GM12878 (cell line): Measurements from ENCODE around the gene COL4A4. TPM values are rescaled to one million over a fixed set of nuclear protein-coding genes. Genes with fewer than 3 reads are reported as not detected.

Experiments used
- ATAC-seq: fragments of 200-7000 bp; cut with Tn5 transposase; 3 replicates; pipeline ENCODE4 v1.9.1; 2020; ENCODE audit warnings: mild to moderate bottlenecking, moderate library complexity
- BruUV-seq: library from RNA; stranded (reverse); fragments of 400-500 nt; replicated peaks from 2 replicates; lab custom pipeline; 2021; lab: Mats Ljungman, UMichigan
- CTCF ChIA-PET: fragments of 300-600 bp; sonication (Branson Sonifier 250); formaldehyde crosslinking; extraction: SDS; loops from one replicate; lab custom pipeline; 2021; ENCODE audit warnings: inconsistent platforms; lab: Yijun Ruan, JAX
- POLR2A ChIA-PET: fragments of 350-600 bp; formaldehyde crosslinking; extraction: SDS; loops from one replicate; lab custom pipeline; 2021; ENCODE audit warnings: inconsistent platforms; lab: Charles Lee
- RAD21 ChIA-PET: fragments of 300-600 bp; sonication (Branson Sonifier 250); formaldehyde crosslinking; loops from one replicate; lab custom pipeline; 2023; ENCODE audit warnings: antibody characterized with exemption; ENCODE audit not compliant: unreplicated experiment; lab: Charles Lee
- SMC1A ChIA-PET: fragments of 300-600 bp; sonication (Branson Sonifier 250); formaldehyde crosslinking; loops from one replicate; lab custom pipeline; 2023; ENCODE audit not compliant: unreplicated experiment, uncharacterized antibody; lab: Charles Lee
- DNase-seq: peaks from one replicate; pipeline ENCODE4 v3.0.0-alpha.2; 2011; ENCODE audit warnings: low read depth, low spot score
- FAIRE-seq: peaks from 3 replicates; lab custom pipeline; 2011; peaks lifted over from hg19 to GRCh38; lab: Jason Lieb, UNC
- H2AFZ ChIP-seq: 2 replicates; pipeline ENCODE4 v1.6.0; 2011; ENCODE audit warnings: low read depth, low read length, control low read depth; ENCODE audit not compliant: control insufficient read depth
- H3K27ac ChIP-seq: 2 replicates; pipeline ENCODE4 v1.5.1; 2011; ENCODE audit warnings: control low read depth; ENCODE audit not compliant: control insufficient read depth, insufficient read depth
- H3K27me3 ChIP-seq, 2 experiments: replicated peaks in 1 of 2; 2 replicates each; pipeline versions ENCODE4 v1.6.0 to v1.6.1; 2011; ENCODE audit warnings: low read length in 1 of 2; ENCODE audit not compliant: control insufficient read depth in 2 of 2, insufficient read depth in 2 of 2
- H3K36me3 ChIP-seq, 2 experiments: 2 replicates each; pipeline ENCODE4 v1.5.1; 2011; ENCODE audit warnings: low read length in 1 of 2; ENCODE audit not compliant: control insufficient read depth in 2 of 2, insufficient read depth in 2 of 2
- H3K4me1 ChIP-seq: 2 replicates; pipeline ENCODE4 v1.6.1; 2011; ENCODE audit warnings: mild to moderate bottlenecking, low read length, moderate library complexity, mixed read lengths; ENCODE audit not compliant: control insufficient read depth, insufficient read depth
- H3K4me2 ChIP-seq: 2 replicates; pipeline ENCODE4 v1.6.0; 2011; ENCODE audit warnings: control low read depth; ENCODE audit not compliant: control insufficient read depth, insufficient read depth
- H3K4me3 ChIP-seq: fragments of 200-600 bp; sonication (generic); 2 replicates; pipeline ENCODE4 v1.5.1; 2016
- H3K79me2 ChIP-seq: 2 replicates; pipeline ENCODE4 v1.6.0; 2011; ENCODE audit warnings: low read length; ENCODE audit not compliant: control insufficient read depth, insufficient read depth
- H3K9ac ChIP-seq: 2 replicates; pipeline ENCODE4 v1.8.0; 2011; ENCODE audit warnings: low read length, control low read depth, mixed read lengths; ENCODE audit not compliant: control insufficient read depth, insufficient read depth
- H3K9me3 ChIP-seq: replicated peaks from 3 replicates; pipeline ENCODE4 v1.5.1; 2011; ENCODE audit warnings: mild to moderate bottlenecking, low read length; ENCODE audit not compliant: control insufficient read depth, insufficient read depth
- H4K20me1 ChIP-seq: 2 replicates; pipeline ENCODE4 v1.6.0; 2011; ENCODE audit not compliant: control insufficient read depth, insufficient read depth
- ATF2 ChIP-seq: IDR thresholded peaks from 2 replicates; pipeline ENCODE4 v1.6.1; 2012; ENCODE audit warnings: low read length, inconsistent platforms
- CEBPZ ChIP-seq: fragments of 150-350 bp; IDR thresholded peaks from 2 replicates; pipeline ENCODE4 v1.6.1; 2016; ENCODE audit warnings: low read depth, low read length
- CHD4 ChIP-seq: fragments of 200-600 bp; sonication (generic); IDR thresholded peaks from 2 replicates; pipeline ENCODE4 v1.6.1; 2016; ENCODE audit warnings: mild to moderate bottlenecking
- CREB1 ChIP-seq: IDR thresholded peaks from 2 replicates; pipeline ENCODE4 v1.6.1; 2012; ENCODE audit warnings: low read depth, mild to moderate bottlenecking, inconsistent platforms
- EED ChIP-seq: sonication (generic); IDR thresholded peaks from 2 replicates; pipeline ENCODE4 v1.6.1; 2016; ENCODE audit warnings: antibody characterized with exemption, low read depth
- FOXM1 ChIP-seq: IDR thresholded peaks from 2 replicates; pipeline ENCODE4 v1.6.1; 2012; ENCODE audit warnings: low read depth, mild to moderate bottlenecking, inconsistent platforms, low read length, moderate library complexity
- KAT2A ChIP-seq: conservative IDR thresholded peaks from 2 replicates; pipeline ENCODE4 v1.6.1; 2011; ENCODE audit warnings: low read depth, low read length; ENCODE audit not compliant: control insufficient read depth
- MTA2 ChIP-seq: fragments of 450-650 bp; IDR thresholded peaks from 2 replicates; pipeline ENCODE4 v1.6.1; 2016; ENCODE audit warnings: low read depth, mild to moderate bottlenecking, moderate library complexity
- NBN ChIP-seq: fragments of 450-650 bp; IDR thresholded peaks from 2 replicates; pipeline ENCODE4 v1.6.1; 2016
- NFIC ChIP-seq: IDR thresholded peaks from 2 replicates; pipeline ENCODE4 v1.6.1; 2012; ENCODE audit warnings: low read depth, mild to moderate bottlenecking, inconsistent platforms, low read length, moderate library complexity
- RAD51 ChIP-seq: fragments of 450-650 bp; IDR thresholded peaks from 2 replicates; pipeline ENCODE4 v1.6.1; 2016; ENCODE audit warnings: moderate library complexity, mild to moderate bottlenecking, inconsistent platforms
- RB1 ChIP-seq: fragments of 450-650 bp; formaldehyde crosslinking; IDR thresholded peaks from 2 replicates; pipeline ENCODE4 v1.6.1; 2017; ENCODE audit warnings: mild to moderate bottlenecking, borderline replicate concordance
- SPI1 ChIP-seq: IDR thresholded peaks from 2 replicates; pipeline ENCODE4 v1.6.1; 2011; ENCODE audit warnings: low read depth, mild to moderate bottlenecking, low read length, moderate library complexity, borderline replicate concordance; ENCODE audit not compliant: insufficient read depth
- SUZ12 ChIP-seq: fragments of 200-600 bp; sonication (generic); IDR thresholded peaks from one replicate; pipeline ENCODE4 v1.6.1; 2018; ENCODE audit warnings: antibody characterized with exemption, mild to moderate bottlenecking; ENCODE audit not compliant: unreplicated experiment
- ZBED1 ChIP-seq: IDR thresholded peaks from 2 replicates; pipeline ENCODE4 v1.6.1; 2016; ENCODE audit warnings: borderline replicate concordance
- WGBS: methylation state at CpG from one replicate; pipeline ENCODE4 v1.1.6; 2016; ENCODE audit warnings: low lambda C conversion rate; ENCODE audit not compliant: insufficient replicate concordance, insufficient coverage; ENCODE audit errors: missing lambda C conversion rate; 5-methylcytosine and 5-hydroxymethylcytosine counted together
- in situ Hi-C: fragments of 300-500 bp; cut with MboI; formaldehyde crosslinking; loops from 9 replicates; pipeline ENCODE4 v1.14.3; 2018; ENCODE audit warnings: mixed read lengths
- intact Hi-C: fragments of 100-400 bp; cut with micrococcal nuclease; formaldehyde crosslinking; loops from one replicate; pipeline ENCODE4 v1.14.2; 2022; ENCODE audit not compliant: unreplicated experiment
- polyA plus RNA-seq, 11 experiments: library from polyadenylated mRNA; depleted of rRNA in 4 of 11; unstranded in 6 of 11; stranded (reverse) in 5 of 11; fragments of >200 nt; fragmentation: Nextera tagmentation in 4 of 11; fragmentation: Illumina TruSeq in 1 of 11; extraction: Ambion mirVana in 4 of 11; extraction: Trizol in 1 of 11; gene quantifications; 1 replicate in 1 of 11; 2 replicates in 10 of 11; pipeline versions ENCODE4 v1.2.1 to v1.2.3, GENCODE V29; 2011 to 2016; ENCODE audit warnings: inconsistent platforms in 2 of 11, missing spikeins in 2 of 11, low read depth in 1 of 11
- total RNA-seq, 4 experiments: library from RNA; depleted of rRNA in 3 of 4; stranded (reverse); fragments of >200 nt in 3 of 4; fragmentation: Illumina TruSeq in 1 of 4; extraction: Trizol in 1 of 4; gene quantifications; 2 replicates each; pipeline versions ENCODE4 v1.2.1 to v1.2.3, GENCODE V29; 2013 to 2021
- TF ChIP-seq, protein P1 (sequence below): fragments of 450-650 bp; IDR thresholded peaks from 2 replicates; pipeline ENCODE4 v1.6.1; 2017; ENCODE audit warnings: low read depth, mild to moderate bottlenecking, moderate library complexity

The COL4A4 gene
- total and polyA plus RNA-seq, 10 of the 15 experiments (the other 5 are each of a cell fraction or from before 2014, with no cell fraction given): 0.19 to 4.0 (median 2.1) TPM

DNA sequence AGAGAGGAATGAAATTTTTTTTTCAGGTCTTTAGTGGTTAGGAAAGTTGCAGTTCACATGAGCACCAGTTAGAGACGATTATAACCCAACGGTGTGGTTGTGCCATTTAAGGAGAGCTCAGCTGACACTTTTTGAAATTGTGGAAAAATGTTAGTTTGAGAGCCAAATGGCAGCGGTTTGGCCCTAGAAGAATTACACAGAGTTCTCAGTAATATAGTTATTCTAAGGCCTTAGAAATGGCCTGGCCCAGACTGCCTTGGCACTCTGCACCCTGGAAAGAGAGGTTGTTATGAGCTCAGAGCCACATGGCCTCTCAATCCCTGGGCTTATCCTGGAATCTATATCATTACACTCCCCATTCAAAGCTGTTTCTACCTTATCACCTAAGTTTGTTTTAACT, 210.8 kb downstream of the COL4A4 start:
- 96% methylated on average over 3 of the region's 3 CpGs for WGBS
- RAD21 ChIA-PET: no interaction called here
- no peaks in the 10 kb centered on the region for H3K9me3 ChIP-seq
- POLR2A ChIA-PET: no interaction called here
- no TSS peak for BruUV-seq
- H3K4me1 ChIP-seq: no peaks in the 10 kb centered on the region
- SMC1A ChIA-PET: interaction anchor here (1.1 to 1.2 kb wide), 3 partner anchors 13 to 114 kb away, joined by 3 to 4 read pairs (median 4); no protein-coding TSS in a partner anchor
- intact Hi-C loops (no loop called here), in situ Hi-C loops (no loop called here)
- no peak overlapping the region for H3K4me2 ChIP-seq
- no peaks in the 10 kb centered on the region for H3K36me3 ChIP-seq
- CTCF ChIA-PET: no interaction called here
- no peak overlapping the region for H3K9ac ChIP-seq
- FAIRE-seq (no peak), ATAC-seq (no peak), DNase-seq (no peak)
- H4K20me1 ChIP-seq: no peaks in the 10 kb centered on the region
- no peaks in the 10 kb centered on the region for H3K27me3 ChIP-seq
- H3K27ac ChIP-seq: no peak overlapping the region
- no peak overlapping the region for H2AFZ ChIP-seq
- H3K79me2 ChIP-seq: no peaks in the 10 kb centered on the region
- no peak overlapping the region for H3K4me3 ChIP-seq
- TF ChIP-seq, protein P1, sequence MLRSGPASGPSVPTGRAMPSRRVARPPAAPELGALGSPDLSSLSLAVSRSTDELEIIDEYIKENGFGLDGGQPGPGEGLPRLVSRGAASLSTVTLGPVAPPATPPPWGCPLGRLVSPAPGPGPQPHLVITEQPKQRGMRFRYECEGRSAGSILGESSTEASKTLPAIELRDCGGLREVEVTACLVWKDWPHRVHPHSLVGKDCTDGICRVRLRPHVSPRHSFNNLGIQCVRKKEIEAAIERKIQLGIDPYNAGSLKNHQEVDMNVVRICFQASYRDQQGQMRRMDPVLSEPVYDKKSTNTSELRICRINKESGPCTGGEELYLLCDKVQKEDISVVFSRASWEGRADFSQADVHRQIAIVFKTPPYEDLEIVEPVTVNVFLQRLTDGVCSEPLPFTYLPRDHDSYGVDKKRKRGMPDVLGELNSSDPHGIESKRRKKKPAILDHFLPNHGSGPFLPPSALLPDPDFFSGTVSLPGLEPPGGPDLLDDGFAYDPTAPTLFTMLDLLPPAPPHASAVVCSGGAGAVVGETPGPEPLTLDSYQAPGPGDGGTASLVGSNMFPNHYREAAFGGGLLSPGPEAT: no peak
- no peak for TF ChIP-seq NBN
- TF ChIP-seq SUZ12: no peak
- TF ChIP-seq EED: no peak
- TF ChIP-seq KAT2A: no peak
- TF ChIP-seq MTA2: no peak
- TF ChIP-seq RAD51: no peak
- TF ChIP-seq ATF2: no peak
- no peak for TF ChIP-seq CHD4
- no peak for TF ChIP-seq CEBPZ
- no peak for TF ChIP-seq ZBED1
- no peak for TF ChIP-seq FOXM1
- TF ChIP-seq SPI1: no peak
- no peak for TF ChIP-seq RB1
- TF ChIP-seq NFIC: no peak
- TF ChIP-seq CREB1: no peak
